ENCODE results near the gene TMEM187. TPM values are rescaled to one million over a fixed set of nuclear protein-coding genes. Genes with fewer than 3 reads are reported as not detected.

Gene TMEM187
- total and polyA plus RNA-seq, 2 donors (not counting 3 experiments of a cell fraction or from before 2014, with no cell fraction given) = 2.6 to 15.7 TPM

DNA sequence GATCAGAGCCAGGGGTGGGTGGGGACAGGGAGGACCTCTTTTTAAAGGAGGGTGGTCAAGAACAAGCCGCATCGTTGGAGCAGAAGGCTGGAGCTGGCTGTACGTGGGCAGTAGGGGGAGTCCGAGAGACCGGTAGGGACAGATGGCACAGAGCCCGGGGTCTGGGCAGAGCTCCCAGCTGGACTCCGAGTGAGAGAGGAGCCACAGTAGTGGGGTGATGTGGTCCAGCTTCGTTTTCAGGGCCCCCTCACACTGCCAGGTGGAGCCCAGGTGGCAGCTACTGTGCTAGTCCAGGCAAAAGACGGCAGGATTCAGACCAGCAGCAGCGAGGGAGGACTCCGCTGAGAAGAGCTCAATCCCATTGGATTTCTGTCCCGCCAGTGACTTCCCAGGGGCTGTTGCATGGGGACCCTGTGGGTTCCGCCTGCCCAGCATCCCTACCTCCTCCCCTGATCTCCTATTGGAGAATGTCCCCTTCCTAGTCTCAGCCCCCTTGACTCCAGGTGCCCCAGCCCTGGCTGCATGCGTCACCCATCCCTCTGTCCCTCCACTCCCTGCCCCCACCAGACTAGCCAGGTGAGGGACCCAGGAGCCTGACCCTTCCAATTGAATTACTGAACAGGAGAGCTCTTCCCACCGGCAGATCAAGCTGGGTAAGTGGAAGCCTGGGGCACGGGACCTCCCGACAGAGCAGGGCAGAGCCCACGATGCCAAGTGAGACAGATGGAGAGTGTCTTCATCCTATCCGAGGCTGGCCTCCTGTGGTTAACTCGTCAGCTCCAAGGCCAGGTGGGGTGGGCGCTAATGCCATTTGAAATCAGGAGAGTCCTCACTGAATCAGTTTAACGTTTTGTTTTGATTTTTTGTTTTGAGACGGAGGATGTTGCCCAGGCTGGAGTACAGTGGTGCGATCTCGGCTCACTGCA is 49.4 kb upstream of the TMEM187 start:
- ChIA-PET POLR2A (interaction anchor here (1.2 kb wide), 1 partner anchor 12 kb away, joined by 3 read pairs; the partner anchor contains the start of gene NAA10), CTCF (interaction anchor here (0.7 to 9.0 kb wide), 15 partner anchors 11 to 179 kb away, joined by 3 to 253 read pairs (median 5); partner anchors contain the start of genes IDH3G, NAA10, PLXNB3 and RENBP)
- DNase-seq (ENCODE audit: low read depth, low spot score) (peak; percentile 58), FAIRE-seq (peak; percentile 87)
- no peak overlapping the region for H3K9ac ChIP-seq (replicated peaks; ENCODE audit: extremely low read depth, insufficient read depth, low read length)
- peaks cover 2% of the 10 kb centered on the region for H3K79me2 ChIP-seq (ENCODE audit: control insufficient read depth, insufficient read depth, low read length)
- no peaks in the 10 kb centered on the region for H4K20me1 ChIP-seq (replicated peaks; ENCODE audit: control insufficient read depth, extremely low read depth, insufficient read depth, low read length)
- H3K27me3 ChIP-seq (ENCODE audit: control insufficient read depth in 2 of 2, insufficient read depth in 2 of 2, low read length in 2 of 2) = no peaks in the 10 kb centered on the region
- no peak overlapping the region for H3K4me3 ChIP-seq (replicated peaks in 1 of 3; ENCODE audit: insufficient read depth in 1 of 3, low read depth in 1 of 3, low read length in 3 of 3)
- H3K36me3 ChIP-seq (ENCODE audit: control insufficient read depth in 2 of 2, extremely low read depth in 1 of 2, insufficient read depth in 2 of 2, low read length in 2 of 2) = peaks cover 0 to 3% of the 10 kb centered on the region in 2 experiments
- H3K4me1 ChIP-seq (ENCODE audit: control insufficient read depth, extremely low read depth, insufficient read depth, low read length) = peaks cover 45% of the 10 kb centered on the region
- no peak overlapping the region for H3K27ac ChIP-seq (ENCODE audit: insufficient read depth, low read depth, low read length)
- H2AFZ ChIP-seq (ENCODE audit: low read depth, low read length) = no peak overlapping the region
- no peak overlapping the region for H3K4me2 ChIP-seq (ENCODE audit: insufficient read depth, low read length)
- no peaks in the 10 kb centered on the region for H3K9me3 ChIP-seq (replicated peaks; ENCODE audit: control insufficient read depth, insufficient read depth, low read length)
- dilution Hi-C loops (cut with MboI; ENCODE audit: extremely low pct_ligation_motif_present, low sequenced_read_pairs) (no loop called here), intact Hi-C loops (cut with micrococcal nuclease) (no loop called here)
- H3K9me1 ChIP-seq (replicated peaks; ENCODE audit: control insufficient read depth, extremely low read depth, insufficient read depth, low read length) = no peaks in the 10 kb centered on the region
- TF ChIP-seq FOS (IDR thresholded peaks at IDR 0.05; ENCODE audit: borderline replicate concordance, insufficient read depth, low read length) (no peak), JUN (IDR thresholded peaks at IDR 0.05; ENCODE audit: borderline replicate concordance, insufficient read depth, insufficient read length, low read depth) (no peak), EZH2 (IDR thresholded peaks at IDR 0.05; ENCODE audit: borderline replicate concordance, low read depth, low read length, severe bottlenecking) (no peak)
- TF ChIP-seq, protein P1, sequence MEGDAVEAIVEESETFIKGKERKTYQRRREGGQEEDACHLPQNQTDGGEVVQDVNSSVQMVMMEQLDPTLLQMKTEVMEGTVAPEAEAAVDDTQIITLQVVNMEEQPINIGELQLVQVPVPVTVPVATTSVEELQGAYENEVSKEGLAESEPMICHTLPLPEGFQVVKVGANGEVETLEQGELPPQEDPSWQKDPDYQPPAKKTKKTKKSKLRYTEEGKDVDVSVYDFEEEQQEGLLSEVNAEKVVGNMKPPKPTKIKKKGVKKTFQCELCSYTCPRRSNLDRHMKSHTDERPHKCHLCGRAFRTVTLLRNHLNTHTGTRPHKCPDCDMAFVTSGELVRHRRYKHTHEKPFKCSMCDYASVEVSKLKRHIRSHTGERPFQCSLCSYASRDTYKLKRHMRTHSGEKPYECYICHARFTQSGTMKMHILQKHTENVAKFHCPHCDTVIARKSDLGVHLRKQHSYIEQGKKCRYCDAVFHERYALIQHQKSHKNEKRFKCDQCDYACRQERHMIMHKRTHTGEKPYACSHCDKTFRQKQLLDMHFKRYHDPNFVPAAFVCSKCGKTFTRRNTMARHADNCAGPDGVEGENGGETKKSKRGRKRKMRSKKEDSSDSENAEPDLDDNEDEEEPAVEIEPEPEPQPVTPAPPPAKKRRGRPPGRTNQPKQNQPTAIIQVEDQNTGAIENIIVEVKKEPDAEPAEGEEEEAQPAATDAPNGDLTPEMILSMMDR (IDR thresholded peaks at IDR 0.05; ENCODE audit: extremely low read depth in 1 of 2, insufficient read depth in 1 of 2, low read depth in 1 of 2, low read length in 2 of 2) = peak; percentile 32 to 72
- BruUV-seq (replicated peaks) = no TSS peak

Measured in endothelial cell of umbilical vein (primary cell).